WTC11 (cell line): ENCODE data around the gene LAP3. TPM values are rescaled to one million over a fixed set of nuclear protein-coding genes. Genes with fewer than 3 reads are reported as not detected.

Experiments used
- ATAC-seq: fragments of 200-7000 bp; cut with Tn5 transposase; 2 replicates; pipeline ENCODE4 v1.10.0; 2021; ENCODE audit warnings: mild to moderate bottlenecking, moderate library complexity
- CTCF ChIA-PET: fragments of 300-600 bp; sonication (Branson Sonifier 250); formaldehyde crosslinking; loops from one replicate; lab custom pipeline; 2021; ENCODE audit warnings: antibody characterized with exemption; lab: Charles Lee
- POLR2A ChIA-PET: fragments of 350-600 bp; sonication (Branson Sonifier 250); formaldehyde crosslinking; loops from one replicate; lab custom pipeline; 2021; ENCODE audit warnings: antibody characterized with exemption; lab: Charles Lee
- DNase-seq: peaks from one replicate; pipeline ENCODE4 v3.0.0; 2021; ENCODE audit warnings: low spot score
- H3K27ac Mint-ChIP-seq: 2 replicates; pipeline ENCODE4 v1.8.0; 2021; ENCODE audit warnings: mixed read lengths
- H3K27me3 Mint-ChIP-seq: 2 replicates; pipeline ENCODE4 v1.8.0; 2021; ENCODE audit warnings: low read depth, mild to moderate bottlenecking, moderate library complexity, mixed read lengths
- H3K36me3 Mint-ChIP-seq: 2 replicates; pipeline ENCODE4 v1.8.0; 2021; ENCODE audit warnings: mixed read lengths
- H3K4me1 Mint-ChIP-seq: 2 replicates; pipeline ENCODE4 v1.8.0; 2022; ENCODE audit warnings: mixed read lengths
- H3K4me3 Mint-ChIP-seq: 2 replicates; pipeline ENCODE4 v1.8.0; 2021; ENCODE audit warnings: mild to moderate bottlenecking, moderate library complexity, mixed read lengths
- H3K9me3 Mint-ChIP-seq: 2 replicates; pipeline ENCODE4 v1.8.0; 2021; ENCODE audit warnings: mixed read lengths
- CREM ChIP-seq: sonication (generic); formaldehyde crosslinking; IDR thresholded peaks from 2 replicates; pipeline ENCODE4 v1.8.1; 2022; ENCODE audit warnings: mild to moderate bottlenecking, missing genetic modification reagents, moderate library complexity
- ELF4 ChIP-seq: sonication (generic); formaldehyde crosslinking; IDR thresholded peaks from 2 replicates; pipeline ENCODE4 v1.8.1; 2022; ENCODE audit warnings: low read depth, mild to moderate bottlenecking, moderate library complexity, missing genetic modification reagents
- EMX1 ChIP-seq: fragments of 250-450 bp; sonication (Bioruptor Pico); IDR thresholded peaks from 2 replicates; pipeline ENCODE4 v1.8.0; 2021; ENCODE audit warnings: mild to moderate bottlenecking
- FOXJ3 ChIP-seq: sonication (generic); formaldehyde crosslinking; IDR thresholded peaks from 2 replicates; pipeline ENCODE4 v1.9.0; 2021; ENCODE audit warnings: missing genetic modification reagents, mild to moderate bottlenecking, borderline replicate concordance
- IRF2 ChIP-seq: sonication (generic); formaldehyde crosslinking; IDR thresholded peaks from 2 replicates; pipeline ENCODE4 v1.8.0; 2022; ENCODE audit warnings: low read depth, missing genetic modification reagents, borderline replicate concordance
- JAZF1 ChIP-seq: fragments of 250-450 bp; sonication (Bioruptor Pico); IDR thresholded peaks from 2 replicates; pipeline ENCODE4 v1.9.0; 2021; ENCODE audit warnings: moderate library complexity, mild to moderate bottlenecking, inconsistent platforms
- KAT7 ChIP-seq: sonication (generic); formaldehyde crosslinking; IDR thresholded peaks from 2 replicates; pipeline ENCODE4 v1.8.1; 2023; ENCODE audit warnings: missing genetic modification reagents, mild to moderate bottlenecking, borderline replicate concordance
- NR2C2 ChIP-seq: sonication (generic); formaldehyde crosslinking; IDR thresholded peaks from 2 replicates; pipeline ENCODE4 v1.8.0; 2022; ENCODE audit warnings: mild to moderate bottlenecking, missing genetic modification reagents
- NR3C1 ChIP-seq: sonication (generic); formaldehyde crosslinking; conservative IDR thresholded peaks from 2 replicates; pipeline ENCODE4 v1.8.1; 2023; ENCODE audit warnings: low read depth, mild to moderate bottlenecking, missing genetic modification reagents
- PRRX2 ChIP-seq: fragments of 250-450 bp; sonication (Bioruptor Pico); IDR thresholded peaks from 2 replicates; pipeline ENCODE4 v1.8.0; 2021; ENCODE audit warnings: mild to moderate bottlenecking
- TEAD1 ChIP-seq: sonication (generic); formaldehyde crosslinking; IDR thresholded peaks from 2 replicates; pipeline ENCODE4 v1.8.0; 2022; ENCODE audit warnings: mild to moderate bottlenecking, missing genetic modification reagents
- ZNF138 ChIP-seq: sonication (generic); formaldehyde crosslinking; conservative IDR thresholded peaks from 2 replicates; pipeline ENCODE4 v1.8.1; 2022; ENCODE audit warnings: mild to moderate bottlenecking, moderate library complexity, missing genetic modification reagents
- ZNF416 ChIP-seq: fragments of 250-450 bp; sonication (Bioruptor Pico); IDR thresholded peaks from 2 replicates; pipeline ENCODE4 v1.9.0; 2021; ENCODE audit warnings: mild to moderate bottlenecking, inconsistent platforms
- ZNF423 ChIP-seq: fragments of 250-450 bp; sonication (Bioruptor Pico); IDR thresholded peaks from 2 replicates; pipeline ENCODE4 v2.1.2; 2022; ENCODE audit warnings: mild to moderate bottlenecking, moderate library complexity
- total RNA-seq: library from RNA; stranded (reverse); gene quantifications from 3 replicates; pipeline ENCODE4 v1.2.3, GENCODE V29; 2021
- TF ChIP-seq, protein P1 (sequence below): fragments of 250-450 bp; sonication (Bioruptor Pico); IDR thresholded peaks from 2 replicates; pipeline ENCODE4 v1.9.0; 2021; ENCODE audit warnings: mild to moderate bottlenecking
- TF ChIP-seq, protein P2 (sequence below): sonication (generic); formaldehyde crosslinking; IDR thresholded peaks from 2 replicates; pipeline ENCODE4 v1.8.0; 2022; ENCODE audit warnings: mild to moderate bottlenecking, missing genetic modification reagents
- TF ChIP-seq, protein P3 (sequence below): sonication (generic); formaldehyde crosslinking; IDR thresholded peaks from 2 replicates; pipeline ENCODE4 v1.8.0; 2023; ENCODE audit warnings: missing genetic modification reagents, mild to moderate bottlenecking, borderline replicate concordance
- TF ChIP-seq, protein P4 (sequence below): fragments of 250-450 bp; sonication (Bioruptor Pico); IDR thresholded peaks from 2 replicates; pipeline ENCODE4 v2.1.2; 2022; ENCODE audit warnings: mild to moderate bottlenecking, moderate library complexity
- TF ChIP-seq, protein P5 (sequence below): sonication (generic); formaldehyde crosslinking; IDR thresholded peaks from 2 replicates; pipeline ENCODE4 v1.8.0; 2022; ENCODE audit warnings: mild to moderate bottlenecking, missing genetic modification reagents

Gene LAP3
- total RNA-seq, 1 experiment from 2014 or later = 52.7 TPM

DNA sequence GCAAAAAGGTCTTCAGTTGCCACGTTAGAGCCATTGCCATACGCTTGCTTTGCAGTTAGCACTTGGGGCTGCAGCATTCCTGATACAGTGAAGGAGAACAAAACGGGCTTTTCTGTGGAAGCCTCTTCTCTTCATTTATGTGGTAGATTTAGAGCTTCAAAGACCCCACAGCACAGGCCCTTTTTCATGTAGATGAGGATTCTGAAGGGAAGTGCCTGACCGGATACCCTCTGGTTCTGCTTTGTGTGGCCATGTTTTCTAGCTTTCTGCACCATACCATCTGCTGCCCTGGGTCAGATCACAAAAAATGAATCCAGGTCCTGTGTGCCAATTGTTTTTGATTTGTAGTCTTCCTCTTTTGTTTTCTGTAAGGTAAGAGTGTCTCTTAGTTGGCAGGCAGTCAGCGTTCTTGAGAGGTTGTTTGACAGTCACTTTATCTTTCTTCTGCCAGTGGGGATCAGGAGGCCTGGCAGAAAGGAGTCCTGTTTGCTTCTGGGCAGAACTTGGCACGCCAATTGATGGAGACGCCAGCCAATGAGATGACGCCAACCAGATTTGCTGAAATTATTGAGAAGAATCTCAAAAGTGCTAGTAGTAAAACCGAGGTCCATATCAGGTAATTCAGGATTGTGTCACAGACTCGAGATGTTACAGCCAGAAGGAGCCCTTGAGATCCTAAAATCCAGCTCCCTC, 7.7 kb downstream of the LAP3 start:
- Mint-ChIP-seq H3K4me3 (no peak overlapping the region), H3K27me3 (no peaks in the 10 kb centered on the region), H3K36me3 (peaks cover 55% of the 10 kb centered on the region), H3K4me1 (peaks cover 14% of the 10 kb centered on the region), H3K27ac (peak overlapping the region; percentile 89), H3K9me3 (no peaks in the 10 kb centered on the region)
- no peak for DNase-seq
- TF ChIP-seq ZNF416 (CRISPR knock-in tag) = no peak
- TF ChIP-seq, protein P1, sequence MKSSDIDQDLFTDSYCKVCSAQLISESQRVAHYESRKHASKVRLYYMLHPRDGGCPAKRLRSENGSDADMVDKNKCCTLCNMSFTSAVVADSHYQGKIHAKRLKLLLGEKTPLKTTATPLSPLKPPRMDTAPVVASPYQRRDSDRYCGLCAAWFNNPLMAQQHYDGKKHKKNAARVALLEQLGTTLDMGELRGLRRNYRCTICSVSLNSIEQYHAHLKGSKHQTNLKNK (CRISPR knock-in tag) = no peak
- no peak for TF ChIP-seq NR2C2 (CRISPR knock-in tag)
- TF ChIP-seq ZNF423 (CRISPR knock-in tag) = no peak
- no peak for TF ChIP-seq NR3C1
- TF ChIP-seq, protein P2, sequence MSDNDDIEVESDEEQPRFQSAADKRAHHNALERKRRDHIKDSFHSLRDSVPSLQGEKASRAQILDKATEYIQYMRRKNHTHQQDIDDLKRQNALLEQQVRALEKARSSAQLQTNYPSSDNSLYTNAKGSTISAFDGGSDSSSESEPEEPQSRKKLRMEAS (CRISPR knock-in tag) = no peak
- TF ChIP-seq EMX1 = no peak
- no peak for TF ChIP-seq FOXJ3
- TF ChIP-seq, protein P3, sequence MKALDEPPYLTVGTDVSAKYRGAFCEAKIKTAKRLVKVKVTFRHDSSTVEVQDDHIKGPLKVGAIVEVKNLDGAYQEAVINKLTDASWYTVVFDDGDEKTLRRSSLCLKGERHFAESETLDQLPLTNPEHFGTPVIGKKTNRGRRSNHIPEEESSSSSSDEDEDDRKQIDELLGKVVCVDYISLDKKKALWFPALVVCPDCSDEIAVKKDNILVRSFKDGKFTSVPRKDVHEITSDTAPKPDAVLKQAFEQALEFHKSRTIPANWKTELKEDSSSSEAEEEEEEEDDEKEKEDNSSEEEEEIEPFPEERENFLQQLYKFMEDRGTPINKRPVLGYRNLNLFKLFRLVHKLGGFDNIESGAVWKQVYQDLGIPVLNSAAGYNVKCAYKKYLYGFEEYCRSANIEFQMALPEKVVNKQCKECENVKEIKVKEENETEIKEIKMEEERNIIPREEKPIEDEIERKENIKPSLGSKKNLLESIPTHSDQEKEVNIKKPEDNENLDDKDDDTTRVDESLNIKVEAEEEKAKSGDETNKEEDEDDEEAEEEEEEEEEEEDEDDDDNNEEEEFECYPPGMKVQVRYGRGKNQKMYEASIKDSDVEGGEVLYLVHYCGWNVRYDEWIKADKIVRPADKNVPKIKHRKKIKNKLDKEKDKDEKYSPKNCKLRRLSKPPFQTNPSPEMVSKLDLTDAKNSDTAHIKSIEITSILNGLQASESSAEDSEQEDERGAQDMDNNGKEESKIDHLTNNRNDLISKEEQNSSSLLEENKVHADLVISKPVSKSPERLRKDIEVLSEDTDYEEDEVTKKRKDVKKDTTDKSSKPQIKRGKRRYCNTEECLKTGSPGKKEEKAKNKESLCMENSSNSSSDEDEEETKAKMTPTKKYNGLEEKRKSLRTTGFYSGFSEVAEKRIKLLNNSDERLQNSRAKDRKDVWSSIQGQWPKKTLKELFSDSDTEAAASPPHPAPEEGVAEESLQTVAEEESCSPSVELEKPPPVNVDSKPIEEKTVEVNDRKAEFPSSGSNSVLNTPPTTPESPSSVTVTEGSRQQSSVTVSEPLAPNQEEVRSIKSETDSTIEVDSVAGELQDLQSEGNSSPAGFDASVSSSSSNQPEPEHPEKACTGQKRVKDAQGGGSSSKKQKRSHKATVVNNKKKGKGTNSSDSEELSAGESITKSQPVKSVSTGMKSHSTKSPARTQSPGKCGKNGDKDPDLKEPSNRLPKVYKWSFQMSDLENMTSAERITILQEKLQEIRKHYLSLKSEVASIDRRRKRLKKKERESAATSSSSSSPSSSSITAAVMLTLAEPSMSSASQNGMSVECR (CRISPR knock-in tag) = no peak
- no peak for TF ChIP-seq PRRX2 (CRISPR knock-in tag)
- TF ChIP-seq ELF4 (CRISPR knock-in tag) = no peak
- TF ChIP-seq KAT7 (CRISPR knock-in tag) = no peak
- no peak for TF ChIP-seq JAZF1 (CRISPR knock-in tag)
- TF ChIP-seq IRF2 (CRISPR knock-in tag) = no peak
- TF ChIP-seq, protein P4, sequence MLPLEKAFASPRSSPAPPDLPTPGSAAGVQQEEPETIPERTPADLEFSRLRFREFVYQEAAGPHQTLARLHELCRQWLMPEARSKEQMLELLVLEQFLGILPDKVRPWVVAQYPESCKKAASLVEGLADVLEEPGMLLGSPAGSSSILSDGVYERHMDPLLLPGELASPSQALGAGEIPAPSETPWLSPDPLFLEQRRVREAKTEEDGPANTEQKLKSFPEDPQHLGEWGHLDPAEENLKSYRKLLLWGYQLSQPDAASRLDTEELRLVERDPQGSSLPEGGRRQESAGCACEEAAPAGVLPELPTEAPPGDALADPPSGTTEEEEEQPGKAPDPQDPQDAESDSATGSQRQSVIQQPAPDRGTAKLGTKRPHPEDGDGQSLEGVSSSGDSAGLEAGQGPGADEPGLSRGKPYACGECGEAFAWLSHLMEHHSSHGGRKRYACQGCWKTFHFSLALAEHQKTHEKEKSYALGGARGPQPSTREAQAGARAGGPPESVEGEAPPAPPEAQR (CRISPR knock-in tag) = no peak
- TF ChIP-seq CREM (CRISPR knock-in tag) = no peak
- TF ChIP-seq, protein P5, sequence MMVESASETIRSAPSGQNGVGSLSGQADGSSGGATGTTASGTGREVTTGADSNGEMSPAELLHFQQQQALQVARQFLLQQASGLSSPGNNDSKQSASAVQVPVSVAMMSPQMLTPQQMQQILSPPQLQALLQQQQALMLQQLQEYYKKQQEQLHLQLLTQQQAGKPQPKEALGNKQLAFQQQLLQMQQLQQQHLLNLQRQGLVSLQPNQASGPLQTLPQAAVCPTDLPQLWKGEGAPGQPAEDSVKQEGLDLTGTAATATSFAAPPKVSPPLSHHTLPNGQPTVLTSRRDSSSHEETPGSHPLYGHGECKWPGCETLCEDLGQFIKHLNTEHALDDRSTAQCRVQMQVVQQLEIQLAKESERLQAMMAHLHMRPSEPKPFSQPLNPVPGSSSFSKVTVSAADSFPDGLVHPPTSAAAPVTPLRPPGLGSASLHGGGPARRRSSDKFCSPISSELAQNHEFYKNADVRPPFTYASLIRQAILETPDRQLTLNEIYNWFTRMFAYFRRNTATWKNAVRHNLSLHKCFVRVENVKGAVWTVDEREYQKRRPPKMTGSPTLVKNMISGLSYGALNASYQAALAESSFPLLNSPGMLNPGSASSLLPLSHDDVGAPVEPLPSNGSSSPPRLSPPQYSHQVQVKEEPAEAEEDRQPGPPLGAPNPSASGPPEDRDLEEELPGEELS (CRISPR knock-in tag) = no peak
- no peak for TF ChIP-seq TEAD1 (CRISPR knock-in tag)
- no peak for TF ChIP-seq ZNF138 (CRISPR knock-in tag)
- ChIA-PET CTCF (interaction anchor here (0.9 to 1.0 kb wide), 2 partner anchors 35 to 113 kb away, joined by 3 read pairs; no protein-coding TSS in a partner anchor), POLR2A (interaction anchor here (0.8 kb wide), 1 partner anchor 1925 kb away, joined by 4 read pairs; no protein-coding TSS in a partner anchor)
- ATAC-seq = peak; percentile 86
